Adipocyte (in vitro differentiated cells): ENCODE data around the gene MTM1.

Source experiments
- DNase-seq: peaks from one replicate; pipeline ENCODE4 v3.0.0-alpha.2; 2015; ENCODE audit warnings: low read depth
- H3K27me3 ChIP-seq: replicated peaks from 2 replicates; pipeline ENCODE4 v1.7.0; 2013; ENCODE audit warnings: mild to moderate bottlenecking, low read length, moderate library complexity; ENCODE audit not compliant: control insufficient read depth, insufficient read depth
- H3K36me3 ChIP-seq: 2 replicates; pipeline ENCODE4 v1.7.0; 2013; ENCODE audit warnings: low read length, mild to moderate bottlenecking, moderate library complexity; ENCODE audit not compliant: control insufficient read depth, insufficient read depth, severe bottlenecking
- H3K4me1 ChIP-seq: 2 replicates; pipeline ENCODE4 v1.7.0; 2013; ENCODE audit warnings: mild to moderate bottlenecking, low read length, moderate library complexity; ENCODE audit not compliant: control insufficient read depth, insufficient read depth
- H3K4me3 ChIP-seq: 2 replicates; pipeline ENCODE4 v1.7.0; 2013; ENCODE audit warnings: mild to moderate bottlenecking, low read length, moderate library complexity
- H3K9ac ChIP-seq: 2 replicates; pipeline ENCODE4 v1.7.0; 2013; ENCODE audit warnings: mild to moderate bottlenecking, low read length, moderate library complexity
- H3K9me3 ChIP-seq: 2 replicates; pipeline ENCODE4 v1.7.0; 2013; ENCODE audit warnings: mild to moderate bottlenecking, low read length, moderate library complexity; ENCODE audit not compliant: control insufficient read depth

The MTM1 gene

DNA sequence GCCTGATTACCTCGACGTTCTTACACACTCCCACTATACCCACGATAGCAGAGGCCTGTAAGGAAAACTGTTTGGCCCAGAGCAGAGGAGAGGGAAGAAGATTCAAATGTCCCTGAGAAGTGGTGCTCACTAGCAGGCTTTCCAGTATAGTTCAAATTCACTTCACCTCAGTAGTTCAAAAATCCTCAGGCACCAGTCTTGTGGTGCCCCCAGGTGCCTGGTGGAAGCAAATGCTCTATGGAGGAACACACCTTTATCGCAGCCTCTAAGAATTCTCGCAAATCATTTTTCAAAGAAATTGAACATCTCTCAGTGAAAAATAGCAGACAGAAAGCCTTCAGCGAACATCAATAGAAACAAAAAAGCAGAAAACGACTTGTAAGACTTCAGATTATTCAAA, 112.6 kb downstream of the MTM1 start:
- Histone ChIP-seq H3K4me3 (no peak overlapping the region), H3K9ac (no peak overlapping the region)
- DNase-seq = no peak

DNA sequence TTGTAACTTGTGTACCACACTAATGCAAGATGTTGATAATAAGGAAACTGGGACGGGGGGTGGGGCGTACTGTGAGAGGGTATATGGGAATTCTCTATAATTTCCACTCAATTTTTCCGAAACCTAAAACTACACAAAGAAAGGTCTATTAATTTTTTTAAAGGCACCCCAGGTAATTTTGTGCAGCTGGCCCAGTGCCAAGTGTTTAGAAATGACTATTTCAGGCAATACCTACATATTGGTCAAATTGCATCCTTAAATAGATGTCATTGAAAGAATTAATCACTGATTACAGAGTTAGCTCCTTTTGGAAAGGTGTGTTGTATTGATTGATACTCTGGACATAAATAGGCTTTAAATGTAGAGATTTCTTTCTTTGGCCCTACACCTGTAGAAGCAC, 114.7 kb downstream of the MTM1 start:
- Histone ChIP-seq H3K4me3 (no peak overlapping the region), H3K36me3 (no peaks in the 10 kb centered on the region), H3K9me3 (no peaks in the 10 kb centered on the region), H3K27me3 (no peaks in the 10 kb centered on the region), H3K4me1 (no peaks in the 10 kb centered on the region), H3K9ac (no peak overlapping the region)
- DNase-seq = no peak

More for the DNA sequence above, 112.6 kb downstream of the MTM1 start:
- H3K4me1 ChIP-seq = no peaks in the 10 kb centered on the region
- no peaks in the 10 kb centered on the region for H3K36me3 ChIP-seq
- peaks cover 11% of the 10 kb centered on the region for H3K9me3 ChIP-seq
- no peaks in the 10 kb centered on the region for H3K27me3 ChIP-seq

DNA sequence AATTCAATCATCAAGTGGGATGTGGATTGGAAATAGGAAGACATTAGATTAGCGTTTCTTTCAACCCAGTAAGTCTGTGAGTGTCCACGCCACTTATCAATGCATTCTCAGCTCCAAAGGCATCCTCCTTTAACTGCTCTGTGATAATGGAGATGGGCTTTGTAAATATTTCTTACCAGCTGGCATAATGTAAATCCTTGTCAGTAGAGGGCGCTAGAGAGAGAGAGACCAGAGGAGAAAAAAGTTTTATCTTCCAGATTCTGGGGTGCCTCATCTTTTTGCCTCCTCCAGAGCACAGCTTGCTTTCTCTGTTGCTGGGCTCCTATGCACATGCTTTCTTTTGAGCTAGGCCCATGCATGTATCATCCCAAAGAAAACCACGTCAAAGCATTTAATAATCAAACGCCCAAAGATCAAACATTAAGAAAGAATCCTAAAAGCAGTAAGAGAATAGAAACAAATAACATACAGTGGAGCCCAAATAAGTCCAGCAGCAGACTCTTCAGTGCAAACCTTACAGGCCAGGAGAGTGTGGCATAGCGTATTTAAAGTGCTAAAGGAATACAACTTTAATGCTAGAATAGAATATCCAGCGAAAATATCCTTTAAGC, 115.2 kb downstream of the MTM1 start:
- Histone ChIP-seq H3K4me3 (no peak overlapping the region), H3K4me1 (no peaks in the 10 kb centered on the region), H3K9me3 (no peaks in the 10 kb centered on the region), H3K36me3 (no peaks in the 10 kb centered on the region), H3K9ac (no peak overlapping the region), H3K27me3 (no peaks in the 10 kb centered on the region)
- peak; percentile 71 for DNase-seq

DNA sequence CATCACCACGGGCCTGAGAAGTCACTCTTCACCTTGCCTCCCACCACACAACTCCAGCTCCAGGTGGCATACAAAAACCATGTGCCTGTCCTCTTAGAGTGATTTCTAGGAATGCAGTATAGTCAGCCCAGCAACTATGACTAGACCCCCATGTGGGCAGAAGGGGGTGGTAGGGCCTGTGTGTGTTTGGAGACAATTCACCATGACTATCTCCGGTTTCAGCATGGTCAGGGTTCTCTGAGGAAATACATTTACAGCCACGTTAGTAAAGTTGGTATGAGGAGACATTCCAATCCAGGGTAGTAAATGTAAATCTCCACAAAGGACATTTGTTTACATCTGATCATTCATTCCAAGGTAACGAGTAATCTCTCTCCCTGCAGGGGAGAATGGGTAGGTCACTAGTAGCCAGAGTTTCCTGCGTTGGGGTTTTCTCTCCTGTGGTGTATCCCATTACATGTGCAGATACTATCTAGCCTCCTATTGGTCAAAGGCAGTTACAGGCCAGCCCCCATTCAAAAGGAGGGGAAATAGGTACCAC, 120.6 kb downstream of the MTM1 start:
- DNase-seq = peak; percentile 73
- H3K4me1 ChIP-seq = peaks cover 5% of the 10 kb centered on the region
- peaks cover 25% of the 10 kb centered on the region for H3K9me3 ChIP-seq
- no peak overlapping the region for H3K4me3 ChIP-seq
- H3K9ac ChIP-seq = no peak overlapping the region
- H3K27me3 ChIP-seq = no peaks in the 10 kb centered on the region
- H3K36me3 ChIP-seq = no peaks in the 10 kb centered on the region

- H3K9me3 ChIP-seq = peaks cover 25% of the 10 kb centered on the region
- no peak overlapping the region for H3K9ac ChIP-seq
- H3K4me3 ChIP-seq = peak overlapping the region; percentile 33
- peaks cover 10% of the 10 kb centered on the region for H3K4me1 ChIP-seq
- peak; percentile 45 for DNase-seq
- H3K27me3 ChIP-seq = no peaks in the 10 kb centered on the region
- no peaks in the 10 kb centered on the region for H3K36me3 ChIP-seq
Observed at GRCh38 chrX:150690126-150690525, 121.7 kb downstream of the MTM1 start.

- Histone ChIP-seq H3K27me3 (no peaks in the 10 kb centered on the region), H3K9me3 (peaks cover 25% of the 10 kb centered on the region), H3K4me1 (peaks cover 10% of the 10 kb centered on the region), H3K4me3 (peak overlapping the region; percentile 81), H3K9ac (no peak overlapping the region), H3K36me3 (no peaks in the 10 kb centered on the region)
- no peak for DNase-seq
Observed at GRCh38 chrX:150692296-150692695, 123.9 kb downstream of the MTM1 start.

GRCh38 chrX:150692831-150693724, 124.7 kb downstream of the MTM1 start, which contains the start of gene MTMR1:
MTMR1 (plus strand) TSS chrX:150693396; CDS start chrX:150693531, 135 bp downstream.
- Histone ChIP-seq H3K9me3 (peaks cover 25% of the 10 kb centered on the region), H3K4me1 (peaks cover 10% of the 10 kb centered on the region), H3K4me3 (peak within 1 kb of the TSS; percentile 81), H3K36me3 (no peaks in the 10 kb centered on the region), H3K27me3 (no peaks in the 10 kb centered on the region), H3K9ac (peak within 1 kb of the TSS; percentile 75)
- DNase-seq = peak; percentile 56

GRCh38 chrX:150693725-150694574, 125.5 kb downstream of the MTM1 start:
- Histone ChIP-seq H3K27me3 (no peaks in the 10 kb centered on the region), H3K4me3 (peak overlapping the region; percentile 81)

DNA sequence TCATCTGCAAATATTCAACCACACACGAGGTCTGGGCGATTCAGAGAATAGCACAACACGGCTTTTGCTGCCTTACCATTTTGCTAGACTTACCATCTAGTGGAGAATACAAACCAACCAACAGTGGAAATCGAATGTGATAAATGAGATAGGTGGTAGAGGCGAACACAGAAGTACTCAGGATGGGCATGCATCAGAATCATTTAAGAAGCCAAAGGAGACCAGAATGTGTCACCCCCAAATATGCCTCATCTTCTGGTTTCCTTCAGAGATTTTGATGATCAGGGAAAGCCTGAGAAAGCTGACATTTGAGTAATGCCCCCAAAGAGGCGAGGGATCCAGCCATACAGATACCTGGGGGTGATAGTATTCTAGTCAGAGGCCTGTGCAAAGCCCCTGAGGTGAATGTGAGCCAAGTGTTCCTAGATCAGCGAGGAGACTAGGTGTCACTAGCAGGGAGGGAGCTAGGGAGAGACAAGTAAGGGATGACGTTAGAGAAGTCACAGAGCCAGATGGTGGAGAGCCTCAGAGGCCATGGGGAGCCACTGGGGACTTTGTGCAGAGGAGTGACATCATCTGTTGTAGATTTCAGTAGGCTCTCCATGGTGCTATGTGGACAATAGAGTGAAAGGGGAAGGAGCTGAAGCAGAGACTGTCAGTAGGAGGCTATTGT, 126.5 kb downstream of the MTM1 start:
- Histone ChIP-seq H3K9me3 (peaks cover 25% of the 10 kb centered on the region), H3K4me1 (peaks cover 7% of the 10 kb centered on the region), H3K9ac (no peak overlapping the region), H3K4me3 (no peak overlapping the region), H3K36me3 (no peaks in the 10 kb centered on the region), H3K27me3 (no peaks in the 10 kb centered on the region)
- DNase-seq = no peak

More at GRCh38 chrX:150693725-150694574, 125.5 kb downstream of the MTM1 start:
- Histone ChIP-seq H3K4me1 (peaks cover 10% of the 10 kb centered on the region), H3K9me3 (peaks cover 25% of the 10 kb centered on the region), H3K36me3 (no peaks in the 10 kb centered on the region), H3K9ac (peak overlapping the region; percentile 75)
- peak; percentile 67 for DNase-seq

DNA sequence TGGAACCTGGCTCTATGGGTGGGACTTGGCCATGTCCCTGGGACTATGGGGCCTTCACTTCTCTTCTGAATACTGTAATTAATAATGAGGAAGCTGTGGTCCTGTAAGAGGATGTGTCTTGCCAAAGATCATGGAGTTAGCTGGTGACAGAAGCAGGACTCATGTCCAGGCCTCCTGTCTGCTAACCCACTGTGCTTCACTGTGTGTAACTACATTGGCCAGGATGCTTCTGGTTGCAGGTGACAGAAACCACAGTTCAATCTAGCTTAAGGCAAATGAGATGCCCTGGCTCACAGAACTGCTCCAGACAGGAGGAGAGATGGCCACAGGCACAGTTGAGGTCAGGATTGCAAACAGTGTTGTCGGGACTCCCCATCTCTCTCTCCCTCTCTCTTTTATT, 127.9 kb downstream of the MTM1 start:
- peaks cover 5% of the 10 kb centered on the region for H3K27me3 ChIP-seq
- H3K4me1 ChIP-seq = peaks cover 5% of the 10 kb centered on the region
- peaks cover 12% of the 10 kb centered on the region for H3K9me3 ChIP-seq
- H3K9ac ChIP-seq = no peak overlapping the region
- no peak for DNase-seq
- no peaks in the 10 kb centered on the region for H3K36me3 ChIP-seq
- H3K4me3 ChIP-seq = no peak overlapping the region
